Fibroblast of villous mesenchyme (primary cell): Measurements from ENCODE around the gene RXRB. TPM values are rescaled to one million over a fixed set of nuclear protein-coding genes. Genes with fewer than 3 reads are reported as not detected.

Experiments
- DNase-seq: peaks from one replicate; pipeline ENCODE4 v3.0.0-alpha.2; 2010; ENCODE audit warnings: low read depth
- H3K4me3 ChIP-seq: 2 replicates; pipeline ENCODE4 v1.5.1; 2011; ENCODE audit warnings: low read depth, mild to moderate bottlenecking, low read length
- CTCF ChIP-seq: IDR thresholded peaks from 2 replicates; pipeline ENCODE4 v1.5.1; 2012; ENCODE audit warnings: low read depth, mild to moderate bottlenecking, low read length; ENCODE audit not compliant: insufficient read depth
- total RNA-seq: library from RNA; depleted of rRNA; stranded (reverse); fragments of >200 nt; gene quantifications from 2 replicates; pipeline ENCODE4 v1.2.3, GENCODE V29; 2012

RXRB gene
- total RNA-seq, 1 donor, result 22.5 TPM

- no peak overlapping the region for H3K4me3 ChIP-seq
- no peak for TF ChIP-seq CTCF
- DNase-seq, result no peak
Observed at GRCh38 chr6:33171016-33171879, 29.2 kb downstream of the RXRB start.

GRCh38 chr6:33170176-33171015 lies 30.1 kb downstream of the RXRB start:
- TF ChIP-seq CTCF, result no peak
- no peak for DNase-seq

DNA sequence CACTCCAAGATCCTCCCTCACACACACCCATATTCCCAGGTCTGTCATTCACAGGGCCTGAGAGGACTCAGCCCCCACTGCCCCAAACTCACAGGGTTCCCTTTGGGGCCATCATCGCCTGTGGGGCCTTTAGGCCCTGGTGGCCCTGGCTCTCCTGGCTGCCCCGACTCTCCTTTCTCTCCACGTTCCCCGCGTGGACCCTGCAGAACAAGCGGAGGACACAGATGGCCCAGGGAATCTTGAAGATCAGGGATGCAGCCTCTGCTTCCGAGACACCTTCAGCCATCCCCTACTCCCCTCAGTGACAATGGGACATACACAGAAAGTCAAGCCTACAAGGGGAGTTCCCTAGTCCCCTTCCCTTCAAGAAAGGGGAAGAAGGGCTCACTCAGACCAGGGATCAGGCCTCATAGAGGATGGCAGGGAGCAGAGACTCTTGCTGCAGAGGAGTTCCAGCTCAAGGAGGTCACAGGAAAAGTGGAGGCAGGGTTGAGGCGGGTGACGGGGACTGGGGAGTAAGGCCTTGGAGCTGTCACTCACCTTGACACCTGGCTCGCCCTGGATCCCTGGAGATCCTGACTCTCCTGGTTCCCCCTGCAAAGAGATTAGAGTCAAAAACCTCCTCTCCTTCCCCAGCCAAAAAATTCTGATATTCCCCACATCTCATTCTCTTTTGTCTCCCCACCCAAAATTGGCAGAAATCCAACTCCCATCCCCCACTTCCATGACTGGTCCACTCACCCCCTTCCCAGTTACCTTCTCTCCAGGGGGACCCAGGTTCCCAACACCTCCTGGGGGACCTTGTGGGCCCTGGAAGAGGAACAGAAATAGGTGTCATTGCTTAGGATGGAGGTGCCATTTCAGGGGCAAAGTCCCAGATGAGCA lies 30.9 kb downstream of the RXRB start:
- H3K4me3 ChIP-seq, result no peak overlapping the region
- no peak for DNase-seq
- TF ChIP-seq CTCF, result no peak

More at GRCh38 chr6:33170176-33171015, 30.1 kb downstream of the RXRB start:
- no peak overlapping the region for H3K4me3 ChIP-seq

GRCh38 chr6:33168639-33169038 lies 31.8 kb downstream of the RXRB start:
- no peak for DNase-seq
- H3K4me3 ChIP-seq, result no peak overlapping the region
- TF ChIP-seq CTCF, result no peak

DNA sequence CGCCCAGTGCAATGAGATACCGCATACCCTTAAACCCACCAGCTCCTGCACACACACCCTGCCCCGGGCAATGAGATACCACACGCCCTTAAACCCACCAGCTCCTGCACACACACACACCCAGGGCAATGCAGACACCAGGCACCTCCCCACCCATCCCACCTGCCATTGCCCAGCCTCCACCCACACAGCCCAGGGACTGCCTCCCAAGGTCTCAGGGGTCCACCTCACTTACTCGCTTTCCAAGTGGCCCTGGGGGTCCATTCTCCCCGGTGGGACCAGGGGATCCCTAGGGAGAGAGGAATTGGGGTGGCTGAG lies 32.2 kb downstream of the RXRB start:
- no peak for DNase-seq
- TF ChIP-seq CTCF, result no peak
- H3K4me3 ChIP-seq, result no peak overlapping the region
